AG09309 (cell line): ENCODE measurements around the gene KNDC1.

Source experiments
- DNase-seq: peaks from one replicate; pipeline ENCODE4 v3.0.0-alpha.2; 2010; ENCODE audit warnings: low read depth
- H3K4me3 ChIP-seq: 2 replicates; pipeline ENCODE4 v1.5.1; 2011; ENCODE audit warnings: mild to moderate bottlenecking, low read depth, low read length, moderate library complexity; ENCODE audit not compliant: control insufficient read depth
- TF ChIP-seq, protein P1 (sequence below): IDR thresholded peaks from 2 replicates; pipeline ENCODE4 v1.5.1; 2011; ENCODE audit warnings: mild to moderate bottlenecking, low read depth, low read length, inconsistent platforms; ENCODE audit not compliant: insufficient read depth, control insufficient read depth; ENCODE audit errors: missing control alignments

Gene KNDC1

DNA sequence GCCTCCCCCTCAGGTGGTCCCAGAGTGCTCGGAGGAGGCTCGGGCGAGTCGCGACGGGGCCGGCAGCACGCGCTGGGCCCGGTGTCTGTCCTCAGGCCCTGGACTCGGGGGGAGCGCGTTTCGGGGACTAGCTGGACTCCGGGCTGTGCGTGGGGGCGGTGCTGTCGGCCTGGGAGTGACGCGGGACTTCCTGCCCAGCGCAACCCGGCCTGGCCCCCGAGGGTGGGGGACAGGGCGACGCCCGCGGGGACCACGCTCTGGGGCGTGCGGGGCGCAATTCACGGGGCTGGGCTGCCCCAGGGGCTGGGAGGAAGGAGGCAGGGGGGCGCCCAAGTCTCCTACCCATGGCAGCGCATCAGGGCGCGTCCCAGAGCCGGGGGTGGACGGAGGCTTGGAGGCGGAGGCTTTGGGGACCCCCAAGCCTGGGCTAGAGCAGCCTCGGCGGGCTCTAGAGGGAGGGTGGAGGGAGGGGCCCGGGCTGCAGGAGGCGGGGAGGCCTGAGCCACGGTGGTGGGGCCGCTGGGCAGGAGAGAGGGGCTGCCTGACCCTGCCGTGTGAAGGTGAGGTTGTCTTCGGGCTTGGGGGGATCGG, 75.3 kb downstream of the KNDC1 start:
- no peak for DNase-seq
- TF ChIP-seq, protein P1, sequence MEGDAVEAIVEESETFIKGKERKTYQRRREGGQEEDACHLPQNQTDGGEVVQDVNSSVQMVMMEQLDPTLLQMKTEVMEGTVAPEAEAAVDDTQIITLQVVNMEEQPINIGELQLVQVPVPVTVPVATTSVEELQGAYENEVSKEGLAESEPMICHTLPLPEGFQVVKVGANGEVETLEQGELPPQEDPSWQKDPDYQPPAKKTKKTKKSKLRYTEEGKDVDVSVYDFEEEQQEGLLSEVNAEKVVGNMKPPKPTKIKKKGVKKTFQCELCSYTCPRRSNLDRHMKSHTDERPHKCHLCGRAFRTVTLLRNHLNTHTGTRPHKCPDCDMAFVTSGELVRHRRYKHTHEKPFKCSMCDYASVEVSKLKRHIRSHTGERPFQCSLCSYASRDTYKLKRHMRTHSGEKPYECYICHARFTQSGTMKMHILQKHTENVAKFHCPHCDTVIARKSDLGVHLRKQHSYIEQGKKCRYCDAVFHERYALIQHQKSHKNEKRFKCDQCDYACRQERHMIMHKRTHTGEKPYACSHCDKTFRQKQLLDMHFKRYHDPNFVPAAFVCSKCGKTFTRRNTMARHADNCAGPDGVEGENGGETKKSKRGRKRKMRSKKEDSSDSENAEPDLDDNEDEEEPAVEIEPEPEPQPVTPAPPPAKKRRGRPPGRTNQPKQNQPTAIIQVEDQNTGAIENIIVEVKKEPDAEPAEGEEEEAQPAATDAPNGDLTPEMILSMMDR = no peak
- H3K4me3 ChIP-seq = no peak overlapping the region

DNA sequence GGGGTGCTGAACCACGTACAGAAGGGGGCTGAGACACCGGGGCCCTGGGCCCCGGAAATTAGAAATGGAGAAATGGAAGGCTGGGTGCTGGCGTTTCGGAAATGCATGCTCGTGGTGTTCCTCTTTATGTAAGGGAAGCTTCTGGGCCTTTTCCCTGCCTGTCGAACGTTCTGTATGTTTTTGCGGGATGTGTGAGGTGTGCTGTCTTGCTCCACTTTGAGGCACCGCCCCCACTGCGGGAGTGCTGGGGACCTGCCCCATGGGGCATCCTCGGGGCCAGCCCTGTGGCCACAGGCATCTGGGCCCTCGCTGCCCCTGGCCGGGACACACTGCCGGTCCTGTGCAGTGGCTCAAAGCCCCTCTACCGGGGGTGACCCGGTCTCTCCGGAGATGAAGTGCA, 75.9 kb downstream of the KNDC1 start:
- no peak overlapping the region for H3K4me3 ChIP-seq
- TF ChIP-seq, protein P1 = no peak
- DNase-seq = no peak

DNA sequence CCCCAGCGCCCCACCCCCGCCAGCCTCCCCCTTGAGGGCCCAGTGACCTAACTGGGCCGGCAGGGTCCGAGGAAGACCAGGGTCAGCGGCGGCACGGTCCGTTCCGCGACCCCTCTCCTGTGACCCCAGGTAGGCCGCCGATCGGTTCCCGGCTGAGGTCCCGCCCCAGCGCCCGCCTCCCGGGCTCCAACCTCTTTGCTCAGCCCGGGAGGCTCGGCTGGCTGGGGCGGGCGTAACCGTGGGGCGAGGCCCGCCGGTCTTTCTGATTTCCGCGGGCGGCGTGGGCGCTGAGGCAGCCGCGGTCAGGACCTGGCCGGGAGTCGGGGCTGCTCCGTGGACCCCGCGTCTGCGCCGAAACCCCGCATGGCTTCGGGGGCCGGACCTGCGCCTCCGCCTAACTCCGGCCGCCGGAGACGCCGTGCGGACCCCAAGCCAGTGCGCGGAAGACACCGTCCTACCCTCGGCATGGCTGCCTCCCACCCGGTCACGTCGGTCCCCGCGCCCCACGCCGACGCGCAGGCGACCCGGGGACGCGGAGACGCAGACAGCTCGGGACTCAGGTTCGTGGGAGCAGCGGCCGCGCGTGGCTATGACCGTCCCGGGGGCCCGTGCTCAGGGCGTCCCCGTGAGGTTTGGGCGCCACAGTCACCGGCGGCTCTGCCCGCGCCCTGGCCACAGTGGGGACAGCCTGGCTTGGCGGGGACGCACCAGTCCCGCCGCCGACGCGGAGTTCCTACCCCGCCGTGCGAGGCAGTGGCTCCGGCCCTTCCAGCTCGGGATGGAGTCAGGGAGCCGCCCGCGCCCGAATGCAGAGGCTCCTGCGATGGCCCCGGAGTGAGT, 76.6 kb downstream of the KNDC1 start:
- no peak for DNase-seq
- no peak overlapping the region for H3K4me3 ChIP-seq

DNA sequence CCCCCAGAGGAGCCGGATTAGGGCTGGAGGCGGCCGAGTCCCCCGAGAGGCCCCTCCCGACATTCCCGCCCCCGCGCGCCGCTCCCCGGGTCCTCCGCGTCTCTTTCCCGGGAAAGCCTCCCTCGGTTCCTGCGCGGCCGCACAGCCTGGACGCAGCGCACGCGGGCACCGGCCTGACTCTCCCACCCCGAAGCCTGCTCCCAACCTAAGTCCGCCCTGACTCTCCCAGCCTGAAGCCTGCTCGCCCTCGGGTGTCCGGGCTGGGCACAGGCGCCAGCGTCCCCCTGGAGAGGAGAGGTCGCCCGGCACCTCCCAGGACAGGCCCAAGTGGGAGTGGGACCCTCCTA, 77.2 kb downstream of the KNDC1 start:
- DNase-seq = no peak
- no peak overlapping the region for H3K4me3 ChIP-seq
- TF ChIP-seq, protein P1 = no peak

More for the DNA sequence above, 76.6 kb downstream of the KNDC1 start:
- TF ChIP-seq, protein P1 = no peak

DNA sequence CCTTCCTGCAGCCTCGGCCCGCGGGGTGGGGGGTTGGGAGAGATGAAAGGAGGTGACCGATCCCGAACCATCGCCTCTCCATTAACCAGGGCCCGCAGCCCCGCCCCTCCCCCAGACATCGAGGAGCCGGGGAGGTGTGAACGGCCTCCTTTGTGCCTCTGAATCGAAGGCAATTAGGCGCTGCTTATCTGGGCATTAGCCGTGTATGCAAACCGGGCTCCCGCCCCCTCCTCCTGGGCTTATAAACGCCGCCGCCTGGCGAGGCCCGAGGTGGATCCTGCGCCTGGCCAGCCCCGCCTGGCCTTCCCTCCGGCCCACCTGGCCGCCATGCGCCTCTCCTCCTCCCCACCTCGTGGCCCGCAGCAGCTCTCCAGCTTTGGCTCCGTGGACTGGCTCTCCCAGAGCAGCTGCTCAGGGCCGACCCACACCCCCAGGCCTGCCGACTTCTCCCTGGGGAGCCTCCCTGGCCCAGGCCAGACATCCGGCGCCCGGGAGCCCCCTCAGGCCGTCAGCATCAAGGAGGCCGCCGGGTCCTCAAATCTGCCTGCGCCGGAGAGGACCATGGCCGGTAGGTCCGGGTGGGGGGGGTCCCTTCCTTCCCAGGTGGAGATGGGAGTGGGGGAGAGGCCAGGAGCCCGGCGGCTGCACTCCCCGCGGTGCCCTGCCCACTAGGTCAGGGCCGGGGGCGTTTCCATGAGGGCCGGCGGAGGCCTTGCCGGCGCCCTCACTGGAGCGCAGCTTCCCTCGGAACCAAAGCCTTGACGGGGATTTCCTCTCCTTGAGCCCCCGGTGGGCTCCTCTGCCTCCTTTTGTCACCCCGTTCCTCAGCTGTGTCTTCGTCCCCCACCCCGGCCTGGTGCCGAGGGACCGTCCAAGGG, 77.8 kb downstream of the KNDC1 start, which contains the start of gene VENTX:
VENTX (plus strand) TSS at position 268 of the 878 bp plus-strand sequence; CDS start at position 328, 60 bp downstream.
- H3K4me3 ChIP-seq = no peak within 1 kb of the TSS
- no peak for DNase-seq
- TF ChIP-seq, protein P1 = no peak

DNA sequence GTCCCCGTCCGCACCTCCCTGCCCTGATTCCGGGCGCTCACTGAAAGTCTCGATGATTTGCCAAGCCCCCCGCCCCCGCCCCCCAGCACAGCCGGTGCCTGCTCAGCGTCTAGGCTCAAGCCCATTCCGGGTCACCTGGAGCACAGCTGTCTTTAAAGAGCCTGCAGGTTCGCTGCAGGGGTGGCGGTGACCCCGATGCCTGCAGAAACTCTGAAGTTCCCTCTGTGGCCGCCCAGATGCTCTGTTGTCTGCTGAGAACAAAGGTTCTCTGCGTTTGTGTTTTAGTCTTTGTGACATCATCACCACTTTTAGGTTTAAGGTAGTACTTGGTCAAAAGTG, 78.4 kb downstream of the KNDC1 start:
- TF ChIP-seq, protein P1 = no peak
- H3K4me3 ChIP-seq = no peak overlapping the region
- DNase-seq = no peak
